WTC11 (cell line): ENCODE measurements around the gene EEF1A1.

Experiments used
- MYBL2 ChIP-seq: sonication (generic); formaldehyde crosslinking; IDR thresholded peaks from 2 replicates; pipeline ENCODE4 v1.8.1; 2023; ENCODE audit warnings: mild to moderate bottlenecking, moderate library complexity, missing genetic modification reagents
- NFATC4 ChIP-seq: fragments of 250-450 bp; sonication (Bioruptor Pico); IDR thresholded peaks from 2 replicates; pipeline ENCODE4 v1.9.0; 2021; ENCODE audit warnings: mild to moderate bottlenecking
- TCF7 ChIP-seq: sonication (generic); formaldehyde crosslinking; IDR thresholded peaks from 2 replicates; pipeline ENCODE4 v1.8.0; 2022; ENCODE audit warnings: mild to moderate bottlenecking, low read depth, missing genetic modification reagents, moderate library complexity
- TF ChIP-seq, protein P1 (sequence below): fragments of 200-600 bp; IDR thresholded peaks from 2 replicates; pipeline ENCODE4 v1.8.0; 2022; ENCODE audit warnings: antibody characterized with exemption
- TF ChIP-seq, protein P2 (sequence below): sonication (generic); formaldehyde crosslinking; IDR thresholded peaks from 2 replicates; pipeline ENCODE4 v1.8.1; 2022; ENCODE audit warnings: missing genetic modification reagents, borderline replicate concordance

DNA sequence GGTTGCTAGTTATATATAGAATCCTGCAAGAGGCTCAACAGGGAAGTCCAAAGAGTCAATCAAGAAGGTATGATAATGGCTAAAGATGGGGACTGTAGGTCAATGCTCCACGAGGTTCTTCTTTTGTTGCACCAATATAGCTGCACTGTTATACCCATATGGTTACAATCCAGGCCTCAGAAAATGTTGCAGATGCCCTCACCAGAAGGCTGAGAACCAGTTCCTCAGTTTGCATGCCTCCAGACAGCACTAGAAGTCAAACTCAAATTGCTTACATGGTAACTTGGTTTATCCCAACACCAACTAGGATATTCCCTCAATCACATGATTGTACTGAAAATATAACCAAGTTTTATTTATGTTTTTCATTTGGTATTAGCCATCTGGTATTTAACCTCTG lies 12.1 kb downstream of the EEF1A1 start:
- TF ChIP-seq, protein P1, sequence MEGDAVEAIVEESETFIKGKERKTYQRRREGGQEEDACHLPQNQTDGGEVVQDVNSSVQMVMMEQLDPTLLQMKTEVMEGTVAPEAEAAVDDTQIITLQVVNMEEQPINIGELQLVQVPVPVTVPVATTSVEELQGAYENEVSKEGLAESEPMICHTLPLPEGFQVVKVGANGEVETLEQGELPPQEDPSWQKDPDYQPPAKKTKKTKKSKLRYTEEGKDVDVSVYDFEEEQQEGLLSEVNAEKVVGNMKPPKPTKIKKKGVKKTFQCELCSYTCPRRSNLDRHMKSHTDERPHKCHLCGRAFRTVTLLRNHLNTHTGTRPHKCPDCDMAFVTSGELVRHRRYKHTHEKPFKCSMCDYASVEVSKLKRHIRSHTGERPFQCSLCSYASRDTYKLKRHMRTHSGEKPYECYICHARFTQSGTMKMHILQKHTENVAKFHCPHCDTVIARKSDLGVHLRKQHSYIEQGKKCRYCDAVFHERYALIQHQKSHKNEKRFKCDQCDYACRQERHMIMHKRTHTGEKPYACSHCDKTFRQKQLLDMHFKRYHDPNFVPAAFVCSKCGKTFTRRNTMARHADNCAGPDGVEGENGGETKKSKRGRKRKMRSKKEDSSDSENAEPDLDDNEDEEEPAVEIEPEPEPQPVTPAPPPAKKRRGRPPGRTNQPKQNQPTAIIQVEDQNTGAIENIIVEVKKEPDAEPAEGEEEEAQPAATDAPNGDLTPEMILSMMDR, result no peak
- TF ChIP-seq, protein P2, sequence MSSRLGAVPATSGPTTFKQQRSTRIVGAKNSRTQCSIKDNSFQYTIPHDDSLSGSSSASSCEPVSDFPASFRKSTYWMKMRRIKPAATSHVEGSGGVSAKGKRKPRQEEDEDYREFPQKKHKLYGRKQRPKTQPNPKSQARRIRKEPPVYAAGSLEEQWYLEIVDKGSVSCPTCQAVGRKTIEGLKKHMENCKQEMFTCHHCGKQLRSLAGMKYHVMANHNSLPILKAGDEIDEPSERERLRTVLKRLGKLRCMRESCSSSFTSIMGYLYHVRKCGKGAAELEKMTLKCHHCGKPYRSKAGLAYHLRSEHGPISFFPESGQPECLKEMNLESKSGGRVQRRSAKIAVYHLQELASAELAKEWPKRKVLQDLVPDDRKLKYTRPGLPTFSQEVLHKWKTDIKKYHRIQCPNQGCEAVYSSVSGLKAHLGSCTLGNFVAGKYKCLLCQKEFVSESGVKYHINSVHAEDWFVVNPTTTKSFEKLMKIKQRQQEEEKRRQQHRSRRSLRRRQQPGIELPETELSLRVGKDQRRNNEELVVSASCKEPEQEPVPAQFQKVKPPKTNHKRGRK (CRISPR knock-in tag), result no peak
- no peak for TF ChIP-seq TCF7 (CRISPR knock-in tag)
- TF ChIP-seq MYBL2 (CRISPR knock-in tag), result no peak
- no peak for TF ChIP-seq NFATC4
